A549 (cell line): Measurements from ENCODE around the gene PCDH9. TPM values are rescaled to one million over a fixed set of nuclear protein-coding genes. Genes with fewer than 3 reads are reported as not detected.

ENCODE experiments used
- ATAC-seq, 2 experiments: fragments of 200-7000 bp in 1 of 2; fragments of >200 bp in 1 of 2; cut with Nextera tagmentation in 1 of 2; cut with Tn5 transposase in 1 of 2; 3 replicates each; pipeline versions ENCODE4 v1.8.0 to v1.9.1; 2018 to 2020; ENCODE audit warnings: mild to moderate bottlenecking in 1 of 2, moderate library complexity in 1 of 2
- CTCF ChIA-PET: fragments of 300-600 bp; sonication (Branson Sonifier 250); formaldehyde crosslinking; extraction: SDS; loops from one replicate; lab custom pipeline; 2021; ENCODE audit warnings: antibody characterized with exemption, inconsistent platforms; lab: Yijun Ruan, JAX
- POLR2A ChIA-PET: fragments of 350-600 bp; formaldehyde crosslinking; extraction: SDS; loops from one replicate; lab custom pipeline; 2021; ENCODE audit warnings: antibody characterized with exemption, inconsistent platforms; lab: Yijun Ruan, JAX
- DNase-seq, 2 experiments: peaks; one replicate each; pipeline versions ENCODE4 v3.0.0 to v3.0.0-alpha.2; 2011 to 2016; ENCODE audit warnings: low read depth in 1 of 2, low spot score in 1 of 2
- FAIRE-seq: peaks from 2 replicates; lab custom pipeline; 2011; peaks lifted over from hg19 to GRCh38; lab: Jason Lieb, UNC
- H3K27ac ChIP-seq, 2 experiments: fragments of >200 bp; sonication (Bioruptor Twin); formaldehyde crosslinking; 3 replicates each; pipeline ENCODE4 v1.5.1; 2016 to 2017
- H3K4me1 ChIP-seq: fragments of >200 bp; sonication (Bioruptor Twin); formaldehyde crosslinking; 3 replicates; pipeline ENCODE4 v1.6.1; 2016
- H3K4me2 ChIP-seq: fragments of >200 bp; sonication (Bioruptor Twin); formaldehyde crosslinking; 3 replicates; pipeline ENCODE4 v1.6.1; 2016
- H3K4me3 ChIP-seq: fragments of >200 bp; sonication (Bioruptor Twin); formaldehyde crosslinking; 3 replicates; pipeline ENCODE4 v1.5.1; 2016
- H3K9me3 ChIP-seq: fragments of >200 bp; sonication (Bioruptor Twin); formaldehyde crosslinking; 3 replicates; pipeline ENCODE4 v1.6.1; 2016
- BCL3 ChIP-seq: fragments of >200 bp; sonication (Bioruptor Twin); formaldehyde crosslinking; IDR thresholded peaks from 3 replicates; pipeline ENCODE4 v1.6.1; 2016
- CBX8 ChIP-seq: fragments of 200-600 bp; sonication (generic); IDR thresholded peaks from 2 replicates; pipeline ENCODE4 v1.6.1; 2016
- CEBPB ChIP-seq, 2 experiments: fragments of >200 bp in 1 of 2; sonication (Bioruptor Twin) in 1 of 2; formaldehyde crosslinking in 1 of 2; IDR thresholded peaks; 2 replicates each; pipeline ENCODE4 v1.6.1; 2012 to 2016
- CHD4 ChIP-seq: fragments of 200-600 bp; sonication (generic); IDR thresholded peaks from 2 replicates; pipeline ENCODE4 v1.6.1; 2016; ENCODE audit warnings: antibody characterized with exemption, mild to moderate bottlenecking, borderline replicate concordance
- EHF ChIP-seq: fragments of 250-450 bp; sonication (Bioruptor Pico); IDR thresholded peaks from 2 replicates; pipeline ENCODE4 v1.5.0; 2020; ENCODE audit warnings: mild to moderate bottlenecking
- EP300 ChIP-seq, 2 experiments: fragments of >200 bp; sonication (Bioruptor Twin); formaldehyde crosslinking; IDR thresholded peaks; 2 replicates in 1 of 2; 3 replicates in 1 of 2; pipeline ENCODE4 v1.6.1; 2016 to 2017
- ESRRA ChIP-seq: fragments of 150-350 bp; IDR thresholded peaks from 2 replicates; pipeline ENCODE4 v1.6.1; 2014; ENCODE audit warnings: mild to moderate bottlenecking, low read length, borderline replicate concordance
- FOSL2 ChIP-seq, 2 experiments: fragments of 450-650 bp in 1 of 2; fragments of >200 bp in 1 of 2; sonication (Bioruptor Twin) in 1 of 2; formaldehyde crosslinking; IDR thresholded peaks; 2 replicates each; pipeline versions ENCODE4 v1.5.0 to v1.6.1; 2016 to 2020; ENCODE audit warnings: mild to moderate bottlenecking in 1 of 2, moderate library complexity in 1 of 2
- HDAC2 ChIP-seq: fragments of 200-600 bp; sonication (generic); IDR thresholded peaks from 2 replicates; pipeline ENCODE4 v1.6.1; 2016
- HES2 ChIP-seq: fragments of >200 bp; sonication (Bioruptor Twin); formaldehyde crosslinking; IDR thresholded peaks from 2 replicates; pipeline ENCODE4 v1.6.1; 2016
- HMGXB4 ChIP-seq: fragments of 250-450 bp; sonication (Bioruptor Pico); IDR thresholded peaks from 2 replicates; pipeline ENCODE4 v1.5.0; 2021; ENCODE audit warnings: mild to moderate bottlenecking, moderate library complexity, borderline replicate concordance
- HOXB5 ChIP-seq: fragments of 250-450 bp; sonication (Bioruptor Pico); IDR thresholded peaks from 2 replicates; pipeline ENCODE4 v1.5.0; 2020; ENCODE audit warnings: mild to moderate bottlenecking, moderate library complexity
- JUN ChIP-seq, 2 experiments: fragments of >200 bp; sonication (Bioruptor Twin); formaldehyde crosslinking; IDR thresholded peaks; 2 replicates in 1 of 2; 3 replicates in 1 of 2; pipeline ENCODE4 v1.6.1; 2016 to 2017
- KDM5A ChIP-seq: fragments of 200-600 bp; sonication (generic); IDR thresholded peaks from 2 replicates; pipeline ENCODE4 v1.6.1; 2016; ENCODE audit warnings: antibody characterized with exemption, mild to moderate bottlenecking
- MAFK ChIP-seq: fragments of 450-650 bp; IDR thresholded peaks from 2 replicates; pipeline ENCODE4 v1.6.1; 2014; ENCODE audit not compliant: partially characterized antibody
- NFE2L2 ChIP-seq: fragments of 150-350 bp; conservative IDR thresholded peaks from 2 replicates; pipeline ENCODE4 v1.6.1; 2014; ENCODE audit warnings: low read length
- NPAS2 ChIP-seq: fragments of 250-450 bp; sonication (Bioruptor Pico); IDR thresholded peaks from 2 replicates; pipeline ENCODE4 v1.8.0; 2022; ENCODE audit warnings: mild to moderate bottlenecking, moderate library complexity, borderline replicate concordance
- PHF8 ChIP-seq: fragments of 200-600 bp; sonication (generic); IDR thresholded peaks from 2 replicates; pipeline ENCODE4 v1.6.1; 2016; ENCODE audit warnings: low read depth, mild to moderate bottlenecking, antibody characterized with exemption, moderate library complexity, borderline replicate concordance
- POLR2AphosphoS2 ChIP-seq: conservative IDR thresholded peaks from 2 replicates; pipeline ENCODE4 v1.6.1; 2012; ENCODE audit warnings: low read length, improper control_type of control experiment, inconsistent platforms
- RAD21 ChIP-seq, 2 experiments: fragments of >200 bp in 1 of 2; sonication (Bioruptor Twin) in 1 of 2; formaldehyde crosslinking in 1 of 2; IDR thresholded peaks in 1 of 2; conservative IDR thresholded peaks in 1 of 2; 2 replicates in 1 of 2; 3 replicates in 1 of 2; pipeline ENCODE4 v1.6.1; 2012 to 2018; ENCODE audit warnings: inconsistent platforms in 1 of 2
- RARB ChIP-seq: fragments of 250-450 bp; sonication (Bioruptor Pico); IDR thresholded peaks from 2 replicates; pipeline ENCODE4 v1.8.0; 2021; ENCODE audit warnings: mild to moderate bottlenecking, moderate library complexity
- RCOR1 ChIP-seq: fragments of 150-350 bp; IDR thresholded peaks from 2 replicates; pipeline ENCODE4 v1.6.1; 2014; ENCODE audit warnings: antibody characterized with exemption, low read length, low read depth
- SREBF2 ChIP-seq: fragments of 450-650 bp; IDR thresholded peaks from 2 replicates; pipeline ENCODE4 v1.6.1; 2014; ENCODE audit warnings: mild to moderate bottlenecking, moderate library complexity
- TP53 ChIP-seq: fragments of 250-450 bp; sonication (Bioruptor Pico); IDR thresholded peaks from 2 replicates; pipeline ENCODE4 v1.5.0; 2021; ENCODE audit warnings: mild to moderate bottlenecking, moderate library complexity
- ZSCAN20 ChIP-seq: fragments of 250-450 bp; sonication (Bioruptor Pico); IDR thresholded peaks from 2 replicates; pipeline ENCODE4 v1.8.0; 2022; ENCODE audit warnings: mild to moderate bottlenecking, moderate library complexity
- WGBS: methylation state at CpG from one replicate; pipeline ENCODE4 v1.1.6; 2017; ENCODE audit errors: missing lambda C conversion rate; 5-methylcytosine and 5-hydroxymethylcytosine counted together
- polyA plus RNA-seq, 4 experiments: library from polyadenylated mRNA; depleted of rRNA in 3 of 4; stranded (reverse); fragments of >200 nt; fragmentation: RNase III in 1 of 4; extraction: RNeasy Plus Mini Kit Qiagen cat#74134 plus additional on column Dnase treatment in 1 of 4; gene quantifications; 2 replicates in 3 of 4; 3 replicates in 1 of 4; pipeline ENCODE4 v1.2.3, GENCODE V29; 2011 to 2017

PCDH9 gene
- polyA plus RNA-seq, 2 of the 4 experiments (the other 2 are of a cell fraction): 16.0 to 29.5 TPM

GRCh38 chr13:67278235-67278634, 48.1 kb upstream of the PCDH9 start (continued):
- no peak for TF ChIP-seq TP53 (CRISPR knock-in tag)
- TF ChIP-seq, all 56 proteins: peak for 0

GRCh38 chr13:67277581-67277980, 47.4 kb upstream of the PCDH9 start:
- no peak for DNase-seq
- Histone ChIP-seq H3K27ac (no peak overlapping the region), H3K4me2 (no peak overlapping the region), H3K4me3 (no peak overlapping the region), H3K9me3 (no peaks in the 10 kb centered on the region), H3K4me1 (no peaks in the 10 kb centered on the region)
- WGBS: 4% methylated on average over 1 of the region's 1 CpG
- TF ChIP-seq POLR2AphosphoS2 (no peak), FOSL2 (IDR thresholded peaks at IDR 0.05) (no peak), FOSL2 (CRISPR knock-in tag; IDR thresholded peaks at IDR 0.05) (no peak), EHF (CRISPR knock-in tag) (no peak), EP300 (IDR thresholded peaks at IDR 0.05) (no peak), NPAS2 (CRISPR knock-in tag) (no peak), HDAC2 (no peak), RCOR1 (no peak)
- FAIRE-seq: no peak
- POLR2A ChIA-PET: no interaction called here
- no peak for ATAC-seq
- CTCF ChIA-PET: no interaction called here

GRCh38 chr13:67275351-67275960, 45.3 kb upstream of the PCDH9 start:
- TF ChIP-seq ZSCAN20 (CRISPR knock-in tag) (no peak), HOXB5 (CRISPR knock-in tag) (no peak), FOSL2 (IDR thresholded peaks at IDR 0.05) (no peak), FOSL2 (CRISPR knock-in tag; IDR thresholded peaks at IDR 0.05) (no peak), RARB (no peak), BCL3 (no peak), CEBPB (IDR thresholded peaks at IDR 0.05) (no peak), KDM5A (no peak), HMGXB4 (no peak), ESRRA (no peak), CBX8 (no peak), JUN (IDR thresholded peaks at IDR 0.05) (no peak), CHD4 (no peak), SREBF2 (no peak)
- TF ChIP-seq, all 56 proteins: peak for 0
- 46% methylated on average over 6 of the region's 6 CpGs for WGBS
- H3K27ac ChIP-seq: no peak overlapping the region
- FAIRE-seq (no peak), DNase-seq (no peak), ATAC-seq (no peak)
- H3K4me3 ChIP-seq: no peak overlapping the region
- H3K4me1 ChIP-seq: no peaks in the 10 kb centered on the region
- no peaks in the 10 kb centered on the region for H3K9me3 ChIP-seq
- CTCF ChIA-PET: no interaction called here
- H3K4me2 ChIP-seq: no peak overlapping the region
- POLR2A ChIA-PET: no interaction called here

GRCh38 chr13:67273001-67273400, 42.9 kb upstream of the PCDH9 start:
- Histone ChIP-seq H3K4me1 (no peaks in the 10 kb centered on the region), H3K9me3 (no peaks in the 10 kb centered on the region), H3K27ac (no peak overlapping the region), H3K4me2 (no peak overlapping the region), H3K4me3 (no peak overlapping the region)
- ChIA-PET POLR2A (no interaction called here), CTCF (no interaction called here)
- ATAC-seq: no peak
- 77% methylated on average over 1 of the region's 1 CpG for WGBS
- no peak for DNase-seq
- FAIRE-seq: no peak
- TF ChIP-seq EHF (CRISPR knock-in tag) (no peak), RAD21 (conservative IDR thresholded peaks at IDR 0.05 in 1 of 2, IDR thresholded peaks at IDR 0.05 in 1 of 2) (no peak), MAFK (no peak), NFE2L2 (no peak), PHF8 (no peak), SREBF2 (no peak), HES2 (no peak), KDM5A (no peak), ESRRA (no peak)
